DND-41 (cell line): Measurements from ENCODE around the gene NTMT1.

Experiments used
- CTCF ChIP-seq: IDR thresholded peaks from 2 replicates; pipeline ENCODE4 v1.5.1; 2012; ENCODE audit warnings: borderline replicate concordance, low read length, moderate library complexity, mild to moderate bottlenecking; ENCODE audit not compliant: poor library complexity, severe bottlenecking; ENCODE audit errors: extremely low read depth
- EZH2 ChIP-seq: IDR thresholded peaks from 3 replicates; pipeline ENCODE4 v1.6.1; 2012; ENCODE audit warnings: borderline replicate concordance, low read depth, mild to moderate bottlenecking, moderate library complexity, low read length, inconsistent platforms; ENCODE audit not compliant: severe bottlenecking

- TF ChIP-seq CTCF: no peak
- no peak for TF ChIP-seq EZH2
Observed at GRCh38 chr9:129654554-129655040, 28.6 kb downstream of the NTMT1 start.
